ENCODE measurements around the gene PCK1. TPM values are rescaled to one million over a fixed set of nuclear protein-coding genes. Genes with fewer than 3 reads are reported as not detected.

Gene PCK1
- total RNA-seq, 2 experiments from 2014 or later: not detected

DNA sequence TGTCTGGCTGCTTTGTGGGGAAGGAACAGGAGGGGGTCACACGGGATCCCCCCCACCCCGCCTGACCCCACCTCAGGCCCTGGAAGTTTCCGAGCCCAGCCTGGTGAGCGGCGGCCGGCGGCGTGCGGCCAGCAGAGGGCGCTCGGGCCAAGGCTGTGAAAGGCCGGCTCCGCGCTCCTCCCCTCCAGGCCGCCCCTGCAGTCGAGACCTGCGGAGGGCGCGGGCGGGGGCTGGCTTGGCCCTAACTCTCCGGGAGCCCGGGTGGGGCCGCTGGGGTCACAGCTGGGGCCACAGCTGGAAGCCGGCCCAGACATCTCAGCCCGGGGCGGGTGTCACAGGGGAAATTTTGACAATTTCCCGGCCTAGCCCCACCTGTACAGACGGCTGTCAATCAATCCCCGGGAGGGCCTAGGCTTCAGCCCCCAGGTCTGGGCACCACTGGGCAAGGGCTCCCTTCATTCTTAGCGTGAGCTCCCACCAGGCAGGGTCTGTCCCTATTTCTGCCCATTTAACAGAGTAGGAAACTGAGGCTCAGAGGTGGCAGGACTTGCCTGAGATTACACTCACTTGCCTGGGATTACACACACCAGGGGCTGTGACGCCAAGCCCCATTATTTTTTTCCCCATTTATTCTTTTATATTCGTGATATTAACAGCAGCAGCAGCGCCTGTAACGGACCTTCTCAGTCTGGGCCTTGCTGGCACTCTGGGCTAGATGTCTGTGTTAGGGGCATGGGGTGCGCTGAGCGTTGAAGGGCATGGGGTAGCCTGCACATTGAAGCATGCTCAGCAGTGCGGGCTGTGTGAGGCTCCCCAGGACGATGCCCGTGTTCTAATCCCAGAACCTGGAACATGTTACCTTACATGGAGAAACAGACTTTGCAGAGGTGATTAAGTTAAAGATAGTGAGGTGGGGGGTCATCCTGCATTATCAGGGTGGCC is 36.4 kb downstream of the PCK1 start:
- peaks cover 33% of the 10 kb centered on the region for H3K27me3 Mint-ChIP-seq
- H3K27ac Mint-ChIP-seq: no peak overlapping the region
- H3K9me3 Mint-ChIP-seq (ENCODE audit: low read depth): no peaks in the 10 kb centered on the region
- peak; percentile 86 for ATAC-seq
- H3K36me3 Mint-ChIP-seq: no peaks in the 10 kb centered on the region
- DNase-seq: peak; percentile 77
- CTCF ChIA-PET: interaction anchor here (0.8 to 8.7 kb wide), 15 partner anchors 9 to 612 kb away, joined by 3 to 176 read pairs (median 9); partner anchors contain the start of gene ZBP1
- H3K4me3 Mint-ChIP-seq: no peak overlapping the region
- peaks cover 26% of the 10 kb centered on the region for H3K4me1 Mint-ChIP-seq

DNA sequence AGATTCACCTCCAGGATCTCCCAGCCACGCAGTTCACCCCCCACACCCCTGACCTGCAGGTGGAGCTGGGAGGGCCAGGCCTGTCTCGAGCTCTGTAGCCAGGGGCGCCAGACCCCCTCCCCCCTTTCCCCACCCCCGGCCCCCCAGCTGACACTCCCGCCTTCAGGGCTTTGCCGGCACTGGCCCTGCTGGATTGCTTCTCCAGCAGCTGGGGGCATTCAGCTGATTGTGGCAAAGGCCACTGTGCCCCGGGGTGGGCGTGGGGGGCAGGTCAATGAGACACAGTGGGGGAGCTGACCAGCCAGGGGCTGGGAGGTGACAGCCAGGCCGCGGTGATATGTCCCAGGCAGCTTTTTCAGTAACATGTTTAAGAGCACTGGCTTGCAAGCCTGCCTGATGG is 37.1 kb downstream of the PCK1 start:
- H3K4me1 Mint-ChIP-seq: peaks cover 26% of the 10 kb centered on the region
- peaks cover 1% of the 10 kb centered on the region for H3K36me3 Mint-ChIP-seq
- ATAC-seq: no peak
- DNase-seq: no peak
- H3K27ac Mint-ChIP-seq: no peak overlapping the region
- CTCF ChIA-PET: interaction anchor here (2.6 to 8.7 kb wide), 4 partner anchors 8 to 489 kb away, joined by 12 to 176 read pairs (median 29); partner anchors contain the start of gene ZBP1
- H3K9me3 Mint-ChIP-seq (ENCODE audit: low read depth): no peaks in the 10 kb centered on the region
- no peak overlapping the region for H3K4me3 Mint-ChIP-seq
- peaks cover 34% of the 10 kb centered on the region for H3K27me3 Mint-ChIP-seq

DNA sequence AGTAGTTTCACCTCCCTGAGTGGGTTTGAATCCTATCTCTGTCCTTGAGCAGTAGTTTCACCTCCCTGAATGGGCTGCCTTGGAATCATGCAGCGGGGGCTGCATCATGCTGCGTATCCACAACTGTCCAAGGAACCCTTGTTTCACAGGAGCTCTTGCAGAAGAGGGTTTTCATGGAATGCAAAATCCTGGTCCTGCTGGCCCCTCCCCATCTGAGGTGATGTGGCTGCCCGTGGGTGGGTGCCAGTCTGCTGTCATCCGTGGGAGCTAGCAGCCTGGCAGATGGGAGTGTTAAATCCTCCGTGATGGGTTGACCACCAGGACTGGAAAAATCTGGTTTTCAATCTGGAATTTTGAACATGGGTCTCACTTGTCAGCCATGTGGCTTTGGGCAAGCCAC is 37.6 kb downstream of the PCK1 start:
- Mint-ChIP-seq H3K4me1 (peaks cover 26% of the 10 kb centered on the region), H3K9me3 (ENCODE audit: low read depth) (no peaks in the 10 kb centered on the region), H3K27ac (no peak overlapping the region), H3K4me3 (no peak overlapping the region), H3K27me3 (peaks cover 33% of the 10 kb centered on the region), H3K36me3 (peaks cover 1% of the 10 kb centered on the region)
- CTCF ChIA-PET: interaction anchor here (3.7 to 8.7 kb wide), 3 partner anchors 19 to 488 kb away, joined by 15 to 176 read pairs (median 43); partner anchors contain the start of gene ZBP1
- DNase-seq: no peak
- ATAC-seq: no peak

DNA sequence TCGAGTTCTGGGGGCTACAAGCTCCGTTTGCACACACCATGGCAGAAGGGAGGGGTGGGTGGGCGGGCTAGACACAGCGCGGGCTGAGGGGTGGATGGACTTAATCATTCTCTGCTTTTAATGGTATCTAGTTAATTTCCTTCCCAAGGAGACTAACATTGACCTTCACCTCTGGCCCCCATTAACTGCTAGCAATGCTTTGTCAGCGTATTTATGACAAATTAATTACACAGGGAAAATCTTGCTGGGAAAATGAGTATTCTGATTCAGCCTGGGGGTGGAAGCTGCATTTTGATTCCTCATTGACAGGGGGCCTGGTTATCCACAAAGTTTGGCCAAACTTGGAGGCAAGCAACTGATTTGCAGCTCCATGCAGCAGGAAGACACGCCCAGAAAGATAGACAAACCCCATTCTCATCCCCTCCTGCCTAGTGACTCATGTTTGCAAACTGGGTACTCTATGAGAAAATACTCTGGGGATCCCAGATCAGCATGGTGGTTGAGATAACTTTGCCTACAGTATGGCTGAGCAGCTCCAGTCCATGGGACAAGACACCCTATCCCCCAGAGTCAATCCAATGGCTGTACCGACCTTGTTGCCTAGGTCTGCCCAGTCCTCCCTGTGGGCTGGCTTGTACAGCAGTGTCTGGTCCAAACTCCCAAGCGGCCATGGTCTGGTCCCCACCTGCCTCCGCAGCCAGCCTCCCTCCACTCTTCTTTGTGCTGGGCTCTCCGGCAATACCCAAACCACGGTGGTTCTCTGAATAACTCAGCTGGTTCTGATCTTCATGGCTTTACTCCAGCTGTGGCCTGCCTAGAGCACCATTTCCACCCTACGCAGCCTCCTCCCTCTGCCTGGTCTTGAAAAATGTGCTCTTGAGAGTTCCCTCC is 39.7 kb downstream of the PCK1 start:
- Mint-ChIP-seq H3K4me3 (no peak overlapping the region), H3K36me3 (peaks cover 8% of the 10 kb centered on the region), H3K9me3 (ENCODE audit: low read depth) (no peaks in the 10 kb centered on the region), H3K27ac (peak overlapping the region; percentile 63), H3K4me1 (peaks cover 40% of the 10 kb centered on the region), H3K27me3 (peaks cover 27% of the 10 kb centered on the region)
- CTCF ChIA-PET: interaction anchor here (0.6 to 8.7 kb wide), 5 partner anchors 17 to 609 kb away, joined by 3 to 176 read pairs (median 3); partner anchors contain the start of gene ZBP1
- ATAC-seq (peak; percentile 31), DNase-seq (peak; percentile 59)

DNA sequence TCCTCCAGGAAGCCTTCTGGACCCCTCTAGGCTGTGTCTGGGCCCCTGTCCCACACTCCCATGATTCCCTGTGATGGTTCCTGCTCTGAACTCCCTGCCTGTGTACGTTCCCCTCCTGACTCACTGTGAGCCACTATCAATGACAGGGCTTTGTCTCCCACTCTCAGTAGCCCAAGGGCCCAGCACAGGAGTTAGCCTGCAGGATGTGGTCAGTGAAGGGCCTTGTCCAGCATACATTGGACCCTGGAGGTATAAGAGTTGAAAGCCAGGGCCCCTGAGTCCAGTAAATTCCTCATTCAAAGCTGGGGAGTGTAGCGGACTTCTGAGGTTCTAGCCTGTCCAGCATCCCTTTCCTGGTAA is 40.3 kb downstream of the PCK1 start:
- Mint-ChIP-seq H3K27ac (peak overlapping the region; percentile 63), H3K27me3 (peaks cover 30% of the 10 kb centered on the region), H3K9me3 (ENCODE audit: low read depth) (no peaks in the 10 kb centered on the region), H3K4me3 (no peak overlapping the region), H3K36me3 (peaks cover 12% of the 10 kb centered on the region), H3K4me1 (peaks cover 45% of the 10 kb centered on the region)
- CTCF ChIA-PET: interaction anchor here (0.9 to 8.7 kb wide), 3 partner anchors 16 to 103 kb away, joined by 3 to 176 read pairs (median 3); partner anchors contain the start of gene ZBP1
- ATAC-seq (no peak), DNase-seq (no peak)

DNA sequence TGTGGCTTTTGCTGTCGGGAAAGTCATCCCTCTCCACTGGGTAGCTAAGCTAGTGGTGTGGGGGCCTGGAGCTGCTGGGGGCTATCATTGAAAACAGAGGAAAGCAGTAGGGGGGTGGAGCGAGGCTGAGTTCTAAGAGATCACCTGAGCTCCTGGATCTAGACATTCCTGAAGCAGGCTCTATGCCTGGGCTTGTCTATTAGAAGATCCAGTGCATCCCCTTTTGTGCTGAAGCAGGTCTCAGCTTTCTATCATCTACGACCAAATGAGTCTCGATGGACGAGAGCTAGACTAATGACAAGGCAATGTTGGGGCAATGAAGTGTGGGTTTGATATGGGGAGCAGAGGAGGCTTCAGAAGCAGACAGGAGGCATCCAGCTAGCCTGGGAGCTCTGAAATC is 40.8 kb downstream of the PCK1 start:
- H3K4me1 Mint-ChIP-seq: peaks cover 49% of the 10 kb centered on the region
- no peaks in the 10 kb centered on the region for H3K9me3 Mint-ChIP-seq (ENCODE audit: low read depth)
- peaks cover 30% of the 10 kb centered on the region for H3K27me3 Mint-ChIP-seq
- H3K36me3 Mint-ChIP-seq: peaks cover 13% of the 10 kb centered on the region
- H3K27ac Mint-ChIP-seq: no peak overlapping the region
- DNase-seq: no peak
- H3K4me3 Mint-ChIP-seq: no peak overlapping the region
- ATAC-seq: no peak
- CTCF ChIA-PET: interaction anchor here (0.7 to 8.7 kb wide), 4 partner anchors 10 to 103 kb away, joined by 3 to 176 read pairs (median 3); partner anchors contain the start of gene ZBP1

DNA sequence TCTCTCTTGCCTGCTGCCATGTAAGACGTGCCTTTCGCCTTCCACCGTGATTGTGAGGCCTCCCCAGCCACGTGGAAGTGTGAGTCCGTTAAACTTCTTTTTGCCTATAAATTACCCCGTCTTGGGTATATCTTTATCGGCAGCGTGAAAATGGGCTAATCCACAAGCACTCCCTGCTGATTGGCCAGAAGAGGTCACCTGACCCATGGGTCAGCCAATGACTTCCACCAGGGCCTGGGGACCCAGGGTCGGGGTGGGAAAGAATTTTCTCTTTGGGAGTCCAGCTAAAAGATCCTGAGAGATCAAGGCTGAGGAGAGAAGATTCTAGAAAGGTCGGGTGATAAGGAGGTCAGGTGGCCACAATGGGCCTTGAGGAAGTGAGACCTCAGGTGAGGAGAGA is 42.2 kb downstream of the PCK1 start:
- Mint-ChIP-seq H3K4me3 (no peak overlapping the region), H3K36me3 (peaks cover 23% of the 10 kb centered on the region), H3K27me3 (peaks cover 27% of the 10 kb centered on the region), H3K4me1 (peaks cover 50% of the 10 kb centered on the region), H3K27ac (no peak overlapping the region), H3K9me3 (ENCODE audit: low read depth) (no peaks in the 10 kb centered on the region)
- DNase-seq (no peak), ATAC-seq (no peak)
- CTCF ChIA-PET: interaction anchor here (1.0 to 8.7 kb wide), 2 partner anchors 14 to 588 kb away, joined by 3 to 176 read pairs; partner anchors contain the start of gene ZBP1

DNA sequence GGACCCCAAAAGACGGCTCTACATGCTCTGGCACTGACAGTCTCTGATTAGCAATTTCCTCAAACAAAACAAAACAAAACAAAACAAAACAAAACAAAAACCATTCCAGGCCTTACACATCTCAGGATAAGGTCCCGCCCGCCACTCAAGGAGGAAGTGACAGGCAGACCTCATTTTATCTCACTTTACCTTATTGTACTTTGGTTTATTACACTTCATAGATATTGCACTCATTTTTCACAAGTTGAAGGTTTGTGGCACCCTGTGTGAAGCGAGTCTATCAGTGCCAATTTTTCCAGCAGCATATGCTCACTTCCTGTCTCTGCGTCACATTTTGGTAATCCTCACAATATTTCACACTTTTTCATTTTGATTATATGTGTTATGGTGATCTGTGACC is 44.1 kb downstream of the PCK1 start:
- CTCF ChIA-PET: interaction anchor here (0.7 kb wide), 1 partner anchor 14 kb away, joined by 3 read pairs; no protein-coding TSS in a partner anchor
- ATAC-seq: peak; percentile 31
- no peak for DNase-seq
- peaks cover 10% of the 10 kb centered on the region for H3K27me3 Mint-ChIP-seq
- no peak overlapping the region for H3K4me3 Mint-ChIP-seq
- peaks cover 45% of the 10 kb centered on the region for H3K4me1 Mint-ChIP-seq
- no peak overlapping the region for H3K27ac Mint-ChIP-seq
- no peaks in the 10 kb centered on the region for H3K9me3 Mint-ChIP-seq (ENCODE audit: low read depth)
- peaks cover 37% of the 10 kb centered on the region for H3K36me3 Mint-ChIP-seq

DNA sequence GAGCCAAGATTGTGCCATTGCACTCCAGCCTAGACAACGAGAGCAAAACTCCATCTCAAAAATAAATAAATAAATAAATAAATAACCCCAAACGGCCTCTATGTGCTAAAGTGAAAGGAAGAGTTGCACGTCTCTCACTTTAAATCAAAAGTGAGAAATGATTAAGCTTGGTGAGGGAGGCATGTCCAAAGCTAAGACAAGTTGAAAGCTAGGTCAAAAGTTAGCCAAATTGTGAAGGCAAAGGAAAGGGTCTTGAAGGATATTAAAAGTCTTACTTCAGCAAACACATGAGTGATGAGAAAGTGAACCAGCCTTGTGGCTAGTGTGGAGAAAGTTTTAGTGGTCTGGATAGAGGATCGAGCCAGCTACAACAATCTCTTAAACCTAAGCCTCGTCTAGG is 45.0 kb downstream of the PCK1 start:
- peaks cover 43% of the 10 kb centered on the region for H3K36me3 Mint-ChIP-seq
- no peak overlapping the region for H3K4me3 Mint-ChIP-seq

DNA sequence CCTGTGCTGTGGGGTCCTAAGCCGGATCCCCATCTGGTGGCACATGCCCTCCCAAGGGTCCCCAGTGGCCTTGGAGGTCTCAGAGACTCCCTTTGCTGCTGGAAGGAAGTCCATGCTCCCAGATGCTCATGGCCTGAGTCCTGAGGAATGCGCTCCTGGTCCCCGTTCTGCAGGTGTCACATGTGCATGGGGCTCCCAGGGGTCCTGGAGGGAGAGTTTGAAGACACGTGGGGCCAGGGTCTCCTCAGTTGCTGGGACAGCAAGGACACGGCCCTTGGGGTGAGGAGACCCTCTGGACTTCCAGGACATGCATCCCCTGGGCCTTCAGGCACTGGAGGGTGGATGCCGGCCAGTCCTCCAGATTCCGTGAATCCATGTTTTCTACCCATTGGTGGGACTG is 47.6 kb downstream of the PCK1 start:
- H3K36me3 Mint-ChIP-seq: peaks cover 50% of the 10 kb centered on the region
- DNase-seq: no peak
- H3K9me3 Mint-ChIP-seq (ENCODE audit: low read depth): no peaks in the 10 kb centered on the region
- H3K27me3 Mint-ChIP-seq: peaks cover 3% of the 10 kb centered on the region
- ATAC-seq: no peak
- no peak overlapping the region for H3K27ac Mint-ChIP-seq
- peaks cover 24% of the 10 kb centered on the region for H3K4me1 Mint-ChIP-seq
- CTCF ChIA-PET: interaction anchor here (0.7 kb wide), 1 partner anchor 14 kb away, joined by 3 read pairs; no protein-coding TSS in a partner anchor
- H3K4me3 Mint-ChIP-seq: no peak overlapping the region

More for the DNA sequence above, 45.0 kb downstream of the PCK1 start:
- Mint-ChIP-seq H3K9me3 (ENCODE audit: low read depth) (no peaks in the 10 kb centered on the region), H3K4me1 (peaks cover 37% of the 10 kb centered on the region), H3K27ac (no peak overlapping the region), H3K27me3 (peaks cover 9% of the 10 kb centered on the region)
- CTCF ChIA-PET: interaction anchor here (0.8 to 2.9 kb wide), 6 partner anchors 9 to 217 kb away, joined by 3 to 16 read pairs (median 6); partner anchors contain the start of gene ZBP1
- ATAC-seq (no peak), DNase-seq (no peak)

DNA sequence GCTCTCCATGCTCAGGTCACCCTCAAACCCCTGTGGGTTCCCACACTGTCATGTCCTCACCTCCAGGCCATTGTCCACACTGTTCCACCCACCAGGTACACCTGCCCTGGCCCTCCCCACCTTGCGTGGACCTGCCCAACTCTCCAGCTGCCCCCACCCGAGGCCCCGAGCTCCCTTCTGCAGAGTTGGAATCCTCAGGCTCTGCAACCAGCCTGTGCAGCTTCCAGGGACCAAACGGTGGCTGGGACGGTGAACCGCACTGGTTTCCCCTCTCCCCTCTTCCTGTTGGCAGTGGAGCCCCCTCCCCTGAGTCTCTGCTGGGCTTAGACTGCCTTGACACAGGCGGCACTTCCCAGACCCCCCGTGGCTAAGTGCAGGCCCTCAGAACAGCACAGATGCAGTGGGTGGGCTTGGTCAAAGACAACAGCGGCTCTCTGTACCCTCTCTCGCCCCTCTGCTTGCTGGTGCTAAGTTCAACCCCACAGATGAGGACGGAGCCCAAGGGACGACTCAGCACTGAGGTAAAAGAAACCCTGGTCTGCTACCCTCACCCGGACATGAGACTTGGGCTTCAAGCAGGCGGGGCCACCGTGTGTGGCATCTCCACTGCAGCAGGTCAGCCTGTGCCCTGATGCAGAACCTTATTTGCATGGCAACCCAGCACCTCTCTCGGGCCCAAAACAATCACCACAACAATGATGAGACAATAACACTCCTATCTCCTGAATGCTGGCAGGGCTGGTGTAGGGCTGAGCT is 48.4 kb downstream of the PCK1 start:
- Mint-ChIP-seq H3K27ac (no peak overlapping the region), H3K9me3 (ENCODE audit: low read depth) (no peaks in the 10 kb centered on the region), H3K36me3 (peaks cover 53% of the 10 kb centered on the region), H3K4me1 (peaks cover 23% of the 10 kb centered on the region), H3K4me3 (no peak overlapping the region), H3K27me3 (peaks cover 3% of the 10 kb centered on the region)
- CTCF ChIA-PET: interaction anchor here (16.0 kb wide), 1 partner anchor 10 kb away, joined by 176 read pairs; no protein-coding TSS in a partner anchor
- DNase-seq: no peak
- no peak for ATAC-seq

DNA sequence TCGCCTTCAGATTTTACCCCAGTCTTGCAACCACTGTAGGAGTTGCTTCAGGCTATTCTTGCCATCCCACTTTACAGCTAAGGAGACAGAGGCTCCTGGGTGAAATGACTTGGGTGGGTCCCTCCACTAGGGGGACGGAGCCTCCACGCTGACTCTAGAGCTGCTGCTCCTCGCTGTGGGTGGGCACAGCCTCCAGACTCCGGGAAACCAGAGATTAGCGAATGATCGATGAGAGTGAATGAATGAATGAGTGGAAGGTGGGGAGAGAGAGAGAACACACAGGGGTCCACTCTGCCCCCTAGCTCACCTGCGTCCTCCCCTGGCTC is 48.9 kb downstream of the PCK1 start:
- ATAC-seq: no peak
- H3K4me1 Mint-ChIP-seq: peaks cover 18% of the 10 kb centered on the region
- H3K27ac Mint-ChIP-seq: no peak overlapping the region
- peaks cover 3% of the 10 kb centered on the region for H3K27me3 Mint-ChIP-seq
- CTCF ChIA-PET: interaction anchor here (16.0 kb wide), 1 partner anchor 10 kb away, joined by 176 read pairs; no protein-coding TSS in a partner anchor
- H3K36me3 Mint-ChIP-seq: peaks cover 58% of the 10 kb centered on the region
- H3K9me3 Mint-ChIP-seq (ENCODE audit: low read depth): no peaks in the 10 kb centered on the region
- H3K4me3 Mint-ChIP-seq: no peak overlapping the region
- DNase-seq: no peak

Data from activated CD8-positive, alpha-beta memory T cell treated with anti-CD3 and anti-CD28 coated beads, Interleukin-2, amount 10 ng/mL, durations not matched to agents 7 days and 5 days (primary cell).